ENCODE data around the gene GTF2F2. TPM values are rescaled to one million over a fixed set of nuclear protein-coding genes. Genes with fewer than 3 reads are reported as not detected.

GTF2F2 gene
- total and polyA plus RNA-seq, 2 donors (not counting 3 experiments of a cell fraction or from before 2014, with no cell fraction given) = 7.5 to 23.6 TPM

DNA sequence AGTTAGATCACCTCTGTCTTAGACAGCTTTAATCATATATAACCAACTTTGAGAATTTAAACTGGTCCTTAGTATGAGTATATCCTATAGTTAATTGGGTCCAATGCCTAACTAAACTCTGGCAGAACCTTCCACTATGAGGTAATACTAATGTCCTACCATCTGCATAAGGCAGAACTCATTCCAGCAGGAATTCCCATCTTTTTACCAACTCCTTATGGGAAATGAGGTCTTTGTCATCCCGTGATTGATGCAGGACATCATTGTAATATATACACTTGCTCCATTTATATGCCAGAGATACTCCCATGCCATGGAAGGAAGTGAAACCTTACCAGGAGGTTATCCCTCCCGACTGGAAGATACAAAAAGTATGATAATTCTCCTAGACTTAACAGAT is 77.7 kb downstream of the GTF2F2 start:
- FAIRE-seq (no peak), DNase-seq (ENCODE audit: low read depth, low spot score) (no peak)
- Histone ChIP-seq H3K9ac (replicated peaks; ENCODE audit: extremely low read depth, insufficient read depth, low read length) (no peak overlapping the region), H3K4me1 (ENCODE audit: control insufficient read depth, extremely low read depth, insufficient read depth, low read length) (peaks cover 13% of the 10 kb centered on the region), H3K9me1 (replicated peaks; ENCODE audit: control insufficient read depth, extremely low read depth, insufficient read depth, low read length) (no peaks in the 10 kb centered on the region), H3K9me3 (replicated peaks; ENCODE audit: control insufficient read depth, insufficient read depth, low read length) (no peaks in the 10 kb centered on the region), H3K36me3 (ENCODE audit: control insufficient read depth in 2 of 2, extremely low read depth in 1 of 2, insufficient read depth in 2 of 2, low read length in 2 of 2) (no peaks in the 10 kb centered on the region), H2AFZ (ENCODE audit: low read depth, low read length) (no peak overlapping the region), H4K20me1 (replicated peaks; ENCODE audit: control insufficient read depth, extremely low read depth, insufficient read depth, low read length) (no peaks in the 10 kb centered on the region), H3K27me3 (ENCODE audit: control insufficient read depth in 2 of 2, insufficient read depth in 2 of 2, low read length in 2 of 2) (no peaks in the 10 kb centered on the region), H3K27ac (ENCODE audit: insufficient read depth, low read depth, low read length) (no peak overlapping the region), H3K4me3 (replicated peaks in 1 of 3; ENCODE audit: insufficient read depth in 1 of 3, low read depth in 1 of 3, low read length in 3 of 3) (no peak overlapping the region), H3K79me2 (ENCODE audit: control insufficient read depth, insufficient read depth, low read length) (no peaks in the 10 kb centered on the region), H3K4me2 (ENCODE audit: insufficient read depth, low read length) (no peak overlapping the region)
- POLR2A ChIA-PET = no interaction called here
- CTCF ChIA-PET = interaction anchor here (3.1 kb wide), 1 partner anchor 22 kb away, joined by 11 read pairs; no protein-coding TSS in a partner anchor
- BruUV-seq (replicated peaks) = no TSS peak
- TF ChIP-seq POLR2AphosphoS5 (IDR thresholded peaks at IDR 0.05; ENCODE audit: insufficient read depth, low read depth, low read length) = no peak
- no peak for TF ChIP-seq GATA2 (IDR thresholded peaks at IDR 0.05; ENCODE audit: insufficient read depth, insufficient read length, low read depth, low read length)
- TF ChIP-seq, protein P1, sequence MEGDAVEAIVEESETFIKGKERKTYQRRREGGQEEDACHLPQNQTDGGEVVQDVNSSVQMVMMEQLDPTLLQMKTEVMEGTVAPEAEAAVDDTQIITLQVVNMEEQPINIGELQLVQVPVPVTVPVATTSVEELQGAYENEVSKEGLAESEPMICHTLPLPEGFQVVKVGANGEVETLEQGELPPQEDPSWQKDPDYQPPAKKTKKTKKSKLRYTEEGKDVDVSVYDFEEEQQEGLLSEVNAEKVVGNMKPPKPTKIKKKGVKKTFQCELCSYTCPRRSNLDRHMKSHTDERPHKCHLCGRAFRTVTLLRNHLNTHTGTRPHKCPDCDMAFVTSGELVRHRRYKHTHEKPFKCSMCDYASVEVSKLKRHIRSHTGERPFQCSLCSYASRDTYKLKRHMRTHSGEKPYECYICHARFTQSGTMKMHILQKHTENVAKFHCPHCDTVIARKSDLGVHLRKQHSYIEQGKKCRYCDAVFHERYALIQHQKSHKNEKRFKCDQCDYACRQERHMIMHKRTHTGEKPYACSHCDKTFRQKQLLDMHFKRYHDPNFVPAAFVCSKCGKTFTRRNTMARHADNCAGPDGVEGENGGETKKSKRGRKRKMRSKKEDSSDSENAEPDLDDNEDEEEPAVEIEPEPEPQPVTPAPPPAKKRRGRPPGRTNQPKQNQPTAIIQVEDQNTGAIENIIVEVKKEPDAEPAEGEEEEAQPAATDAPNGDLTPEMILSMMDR (IDR thresholded peaks at IDR 0.05; ENCODE audit: extremely low read depth in 1 of 2, insufficient read depth in 1 of 2, low read depth in 1 of 2, low read length in 2 of 2) = no peak
- no peak for TF ChIP-seq MYC (IDR thresholded peaks at IDR 0.05; ENCODE audit: low read depth, low read length)
- TF ChIP-seq, protein P2, sequence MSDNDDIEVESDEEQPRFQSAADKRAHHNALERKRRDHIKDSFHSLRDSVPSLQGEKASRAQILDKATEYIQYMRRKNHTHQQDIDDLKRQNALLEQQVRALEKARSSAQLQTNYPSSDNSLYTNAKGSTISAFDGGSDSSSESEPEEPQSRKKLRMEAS (IDR thresholded peaks at IDR 0.05; ENCODE audit: insufficient read depth, insufficient read length) = no peak
- TF ChIP-seq POLR2A (IDR thresholded peaks at IDR 0.05; ENCODE audit: low read depth, low read length) = no peak
- TF ChIP-seq EZH2 (IDR thresholded peaks at IDR 0.05; ENCODE audit: borderline replicate concordance, low read depth, low read length, severe bottlenecking) = no peak
- TF ChIP-seq JUN (IDR thresholded peaks at IDR 0.05; ENCODE audit: borderline replicate concordance, insufficient read depth, insufficient read length, low read depth) = no peak
- TF ChIP-seq FOS (IDR thresholded peaks at IDR 0.05; ENCODE audit: borderline replicate concordance, insufficient read depth, low read length) = no peak
- intact Hi-C loops (cut with micrococcal nuclease) (no loop called here), dilution Hi-C loops (cut with MboI; ENCODE audit: extremely low pct_ligation_motif_present, low sequenced_read_pairs) (no loop called here)
